ENCODE results near the gene PTGFRN. TPM values are rescaled to one million over a fixed set of nuclear protein-coding genes. Genes with fewer than 3 reads are reported as not detected.

PTGFRN gene
- total and polyA plus RNA-seq, 2 of the 13 experiments (the other 11 are each of a cell fraction or from before 2014, with no cell fraction given) = 3.3 to 11.3 TPM

- H3K4me2 ChIP-seq (ENCODE audit: low read depth, low read length) = no peak overlapping the region
- no peak overlapping the region for H3K9ac ChIP-seq (ENCODE audit: insufficient read depth, low read depth, low read length)
- TF ChIP-seq KDM1A (CRISPR knock-in tag; IDR thresholded peaks at IDR 0.05) = no peak
- TF ChIP-seq MXD3 (CRISPR knock-in tag; IDR thresholded peaks at IDR 0.05) = no peak
- in situ Hi-C loops (cut with HindIII; ENCODE audit: extremely low pct_ligation_motif_present, low pct_unique_long_range_greater_than_20kb) (no loop called here), intact Hi-C loops (cut with micrococcal nuclease; ENCODE audit: unreplicated experiment) (no loop called here)
- BruUV-seq (replicated peaks) = no TSS peak
- H3K9me3 ChIP-seq (ENCODE audit: low read length) = no peaks in the 10 kb centered on the region
- H3K4me3 ChIP-seq (replicated peaks in 1 of 3; ENCODE audit: insufficient read depth in 1 of 3, low read depth in 2 of 3, low read length in 3 of 3) = no peak overlapping the region
- no peaks in the 10 kb centered on the region for H4K20me1 ChIP-seq (ENCODE audit: insufficient read depth, low read length)
- no peaks in the 10 kb centered on the region for H3K4me1 ChIP-seq (ENCODE audit: insufficient read depth, low read length)
- FAIRE-seq (no peak), DNase-seq (ENCODE audit: low spot score) (no peak), ATAC-seq (no peak)
- no peaks in the 10 kb centered on the region; a peak in 2 of 5 replicates for H3K36me3 ChIP-seq (replicated peaks in 1 of 2; ENCODE audit: control insufficient read depth in 1 of 2, insufficient read depth in 2 of 2, low read length in 2 of 2)
- ChIA-PET POLR2A (no interaction called here), CTCF (ENCODE audit: low intra/inter-chr PET ratio, low total read pairs) (no interaction called here)
- H3K27me3 ChIP-seq (ENCODE audit: control insufficient read depth in 1 of 2, insufficient read depth in 2 of 2, low read length in 2 of 2) = no peaks in the 10 kb centered on the region
- no peak overlapping the region for H3K27ac ChIP-seq (ENCODE audit: extremely low read length, insufficient read depth, low read length)
- no peak overlapping the region for H2AFZ ChIP-seq (ENCODE audit: low read length)
- no peaks in the 10 kb centered on the region for H3K79me2 ChIP-seq (ENCODE audit: insufficient read depth, low read length)
- WGBS (ENCODE audit: low lambda C conversion rate) = 59% methylated on average over 5 of the region's 5 CpGs
Measured at GRCh38 chr1:116948046-116948445, 38.3 kb downstream of the PTGFRN start.

- no peaks in the 10 kb centered on the region for H3K79me2 ChIP-seq (ENCODE audit: insufficient read depth, low read length)
- no peak overlapping the region for H3K4me3 ChIP-seq (replicated peaks in 1 of 3; ENCODE audit: insufficient read depth in 1 of 3, low read depth in 2 of 3, low read length in 3 of 3)
- POLR2A ChIA-PET = no interaction called here
- TF ChIP-seq ERF (CRISPR knock-in tag; IDR thresholded peaks at IDR 0.05) = no peak
- peak; percentile 30; the same call in 1 of the 2 replicates for TF ChIP-seq ZNF768 (CRISPR knock-in tag; IDR thresholded peaks at IDR 0.05)
- H3K36me3 ChIP-seq (replicated peaks in 1 of 2; ENCODE audit: control insufficient read depth in 1 of 2, insufficient read depth in 2 of 2, low read length in 2 of 2) = no peaks in the 10 kb centered on the region; a peak in 2 of 5 replicates
- intact Hi-C loops (cut with micrococcal nuclease; ENCODE audit: unreplicated experiment) = no loop called here
- no peaks in the 10 kb centered on the region for H3K4me1 ChIP-seq (ENCODE audit: insufficient read depth, low read length)
- H2AFZ ChIP-seq (ENCODE audit: low read length) = no peak overlapping the region
- no peaks in the 10 kb centered on the region for H3K27me3 ChIP-seq (ENCODE audit: control insufficient read depth in 1 of 2, insufficient read depth in 2 of 2, low read length in 2 of 2)
- ATAC-seq (no peak), FAIRE-seq (no peak), DNase-seq (ENCODE audit: low spot score) (no peak)
- CTCF ChIA-PET (ENCODE audit: low intra/inter-chr PET ratio, low total read pairs) = no interaction called here
- in situ Hi-C loops (cut with HindIII; ENCODE audit: extremely low pct_ligation_motif_present, low pct_unique_long_range_greater_than_20kb) = no loop called here
- BruUV-seq (replicated peaks) = no TSS peak
- no peak overlapping the region for H3K4me2 ChIP-seq (ENCODE audit: low read depth, low read length)
- H3K9me3 ChIP-seq (ENCODE audit: low read length) = no peaks in the 10 kb centered on the region
- no peaks in the 10 kb centered on the region for H4K20me1 ChIP-seq (ENCODE audit: insufficient read depth, low read length)
- no peak overlapping the region for H3K27ac ChIP-seq (ENCODE audit: extremely low read length, insufficient read depth, low read length)
- 100% methylated on average over 1 of the region's 1 CpG for WGBS (ENCODE audit: low lambda C conversion rate)
- H3K9ac ChIP-seq (ENCODE audit: insufficient read depth, low read depth, low read length) = no peak overlapping the region
Measured at GRCh38 chr1:116948642-116949041, 38.9 kb downstream of the PTGFRN start.

Measured in HepG2 (cell line).